GM21360 (cell line): Measurements from ENCODE around the gene MLXIPL.
"Not testable (repeated sequence)": the region's sequence is repeated elsewhere in the genome, so short reads cannot be mapped to it uniquely, and the experiment has no call there.

Experiments used
- ATAC-seq: cut with Tn5 transposase; IDR thresholded peaks from one replicate; pipeline ENCODE4 v1.9.1; 2021; ENCODE audit warnings: mild to moderate bottlenecking, moderate library complexity; ENCODE audit not compliant: unreplicated experiment

Gene MLXIPL

GRCh38 chr7:73623798-73624668 is at the start of gene MLXIPL:
Gene MLXIPL, minus strand, starts transcription at chr7:73624522. Its CDS starts 30 bp downstream, at chr7:73624492.
- no peak for ATAC-seq

DNA sequence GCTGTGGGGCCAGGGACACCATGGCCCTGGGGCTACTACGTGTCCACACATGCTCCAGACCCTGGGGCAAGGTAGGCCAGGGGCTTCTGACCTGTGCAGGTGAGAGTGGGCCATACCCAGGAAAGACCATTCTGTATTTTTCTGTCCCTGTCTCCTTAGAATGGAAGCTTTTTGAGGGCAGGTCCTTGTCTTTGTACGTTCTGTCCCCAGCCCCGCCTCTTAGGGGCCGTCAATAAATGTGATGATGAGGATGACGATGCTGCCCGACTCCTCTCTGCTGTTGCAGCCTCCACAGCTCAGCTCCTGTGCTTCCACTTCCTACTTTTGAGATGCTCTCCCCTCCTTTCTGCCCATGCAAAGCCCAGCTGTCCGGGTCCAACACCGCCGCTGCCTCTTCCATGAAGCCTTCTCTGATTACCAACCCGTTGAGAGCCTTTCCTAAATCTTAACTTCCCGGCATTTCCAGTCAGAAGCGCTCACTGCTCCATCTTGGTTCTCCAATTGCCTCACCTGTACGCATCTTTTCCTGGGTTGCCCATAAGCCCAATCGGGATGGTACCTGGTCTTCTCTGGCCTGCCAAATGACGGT is 47.6 kb upstream of the MLXIPL start:
- no peak for ATAC-seq

GRCh38 chr7:73671322-73671661 is 47.0 kb upstream of the MLXIPL start:
- ATAC-seq, result no peak

DNA sequence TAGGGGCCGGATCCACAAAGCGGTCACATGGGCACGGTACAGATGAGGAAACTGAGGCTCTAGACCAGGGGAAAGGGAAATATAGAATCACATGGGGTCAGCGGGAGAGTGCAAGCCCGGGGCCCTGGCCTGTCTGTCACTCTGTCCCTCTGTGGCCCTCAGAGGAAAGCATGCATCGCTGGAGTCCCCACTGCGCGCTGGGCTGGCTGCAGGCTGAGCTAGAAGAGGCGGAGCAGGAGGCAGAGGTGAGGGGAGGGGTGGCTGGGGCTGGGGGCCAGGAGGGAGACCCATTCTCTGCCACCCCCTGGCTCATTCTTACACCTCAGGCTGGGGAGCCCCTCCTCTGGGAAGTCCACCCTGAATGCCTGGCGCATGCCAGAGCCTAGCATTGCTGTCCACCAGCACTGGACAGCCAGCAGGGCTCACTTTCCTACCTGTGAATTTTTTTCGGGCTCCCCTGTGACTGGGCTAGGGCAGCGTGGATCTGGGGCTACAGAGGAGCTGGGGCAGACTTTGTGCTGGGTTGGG is 45.6 kb upstream of the MLXIPL start:
- no peak for ATAC-seq

DNA sequence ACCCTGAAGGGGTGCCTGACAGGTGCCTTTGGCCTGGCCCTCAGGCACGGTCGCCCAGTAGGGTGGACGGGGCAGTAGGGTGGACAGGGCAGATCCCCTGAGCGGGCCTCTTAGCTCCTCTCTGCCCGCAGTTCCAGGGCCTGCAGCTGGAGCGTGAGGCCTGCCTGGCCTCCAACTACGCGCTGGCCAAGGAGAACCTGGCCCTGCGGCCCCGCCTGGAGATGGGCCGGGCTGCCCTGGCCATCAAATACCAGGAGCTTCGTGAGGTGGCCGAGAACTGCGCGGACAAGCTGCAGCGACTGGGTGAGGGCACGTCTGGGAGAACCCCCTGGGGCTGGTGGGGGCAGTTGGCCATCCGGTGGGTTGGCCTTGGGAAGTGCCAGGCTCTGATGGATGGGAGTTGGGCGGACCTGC is 45.0 kb upstream of the MLXIPL start:
- ATAC-seq, result no peak

- no peak for ATAC-seq
Measured at GRCh38 chr7:73668886-73669230, 44.5 kb upstream of the MLXIPL start.

GRCh38 chr7:73668103-73668885 is 44.0 kb upstream of the MLXIPL start:
- ATAC-seq, result peak; percentile 6

DNA sequence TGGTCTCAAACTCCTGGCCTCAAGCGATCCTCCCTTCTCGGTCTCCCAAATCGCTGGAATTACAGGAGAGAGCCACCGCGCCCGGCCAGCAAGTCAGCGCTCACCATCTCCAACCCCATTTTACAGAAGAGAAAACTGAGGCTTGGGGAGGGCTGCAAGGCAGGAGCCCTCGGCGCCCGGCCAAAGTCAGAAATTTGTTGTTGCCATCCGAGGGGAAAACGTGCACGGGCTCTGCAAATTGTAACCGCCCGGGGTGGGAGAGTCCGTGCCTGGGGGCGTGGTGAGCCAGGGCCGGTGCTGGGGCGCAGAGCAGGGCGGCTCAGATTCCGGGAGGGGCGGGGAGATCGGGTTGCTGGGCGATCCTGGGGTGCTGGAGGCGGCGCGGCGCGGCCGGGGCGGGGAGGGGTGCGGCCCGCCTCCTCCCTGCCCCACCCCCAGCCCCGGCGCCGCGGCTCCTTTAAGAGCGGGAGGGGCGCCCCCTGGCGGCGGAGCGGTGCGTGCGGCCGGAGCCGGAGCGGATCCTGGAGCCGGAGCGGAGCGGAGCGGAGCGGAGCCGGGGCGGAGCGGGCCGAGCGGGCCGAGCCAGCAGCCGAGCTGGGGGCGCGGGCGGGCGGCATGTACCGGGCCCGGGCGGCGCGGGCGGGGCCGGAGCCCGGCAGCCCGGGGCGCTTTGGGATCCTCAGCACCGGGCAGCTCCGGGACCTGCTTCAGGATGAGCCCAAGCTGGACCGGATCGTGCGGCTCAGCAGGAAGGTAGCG is 43.2 kb upstream of the MLXIPL start, which contains the start of gene VPS37D:
Gene VPS37D, plus strand, starts transcription at position 488 of the 759 bp plus-strand sequence. Its CDS starts 128 bp downstream, at position 616.
- peak; percentile 92 for ATAC-seq

DNA sequence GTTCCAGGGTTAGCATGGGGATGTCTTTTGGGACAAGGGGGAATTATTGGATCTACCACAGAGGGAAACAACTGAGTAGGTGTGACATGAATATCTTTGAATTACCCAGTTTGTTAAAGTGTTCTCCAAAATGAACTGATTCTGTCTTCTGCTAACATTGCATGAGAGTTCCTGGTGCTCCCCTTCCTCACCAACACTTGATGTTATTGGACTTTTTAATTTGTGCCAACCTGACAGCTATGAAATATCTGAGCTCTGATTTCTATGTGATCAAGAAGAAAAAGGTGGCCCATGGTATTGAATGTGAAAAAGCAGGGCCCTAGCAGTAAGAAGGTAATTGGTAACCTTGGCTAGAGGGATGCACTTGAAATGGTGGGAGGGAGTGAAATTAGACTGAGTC is 38.7 kb upstream of the MLXIPL start:
- no peak for ATAC-seq

DNA sequence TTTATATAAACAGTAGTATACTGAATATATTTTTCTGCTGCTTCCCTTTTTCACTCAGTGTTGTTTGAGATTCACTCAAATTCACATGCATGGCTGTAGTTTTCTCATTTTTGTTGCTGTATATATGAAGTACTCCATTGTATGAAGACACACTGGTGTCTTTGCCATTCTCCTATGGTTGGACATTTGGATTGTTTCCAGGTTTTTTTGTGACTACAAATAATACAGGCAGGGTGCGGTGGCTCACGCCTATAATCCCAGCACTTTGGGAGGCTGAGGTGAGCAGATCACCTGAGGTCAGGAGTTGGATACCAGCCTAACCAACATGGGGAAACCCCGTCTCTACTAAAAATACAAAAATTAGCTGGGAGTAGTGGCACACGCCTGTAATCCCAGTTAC is 36.3 kb upstream of the MLXIPL start:
- not testable (repeated sequence) for ATAC-seq

DNA sequence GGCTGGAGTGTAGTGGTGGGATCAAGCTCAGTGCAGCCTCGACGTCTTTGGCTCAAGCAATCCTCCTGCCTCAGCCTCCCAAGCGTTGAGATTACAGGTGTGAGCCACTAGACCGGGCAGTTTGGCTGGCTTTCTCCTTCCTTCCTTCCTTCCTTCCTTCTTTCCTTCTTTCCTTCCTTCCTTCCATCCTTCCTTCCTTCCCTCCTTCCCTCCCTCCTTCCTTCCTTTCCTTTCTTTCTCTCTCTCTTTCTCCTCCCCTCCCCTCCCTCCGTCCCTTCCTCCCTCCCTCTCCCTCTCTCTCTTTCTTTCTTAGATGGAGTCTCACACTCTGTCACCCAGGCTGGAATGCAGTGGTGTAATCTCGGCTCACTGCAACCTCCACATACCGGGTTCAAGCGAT is 35.7 kb upstream of the MLXIPL start:
- no peak for ATAC-seq

DNA sequence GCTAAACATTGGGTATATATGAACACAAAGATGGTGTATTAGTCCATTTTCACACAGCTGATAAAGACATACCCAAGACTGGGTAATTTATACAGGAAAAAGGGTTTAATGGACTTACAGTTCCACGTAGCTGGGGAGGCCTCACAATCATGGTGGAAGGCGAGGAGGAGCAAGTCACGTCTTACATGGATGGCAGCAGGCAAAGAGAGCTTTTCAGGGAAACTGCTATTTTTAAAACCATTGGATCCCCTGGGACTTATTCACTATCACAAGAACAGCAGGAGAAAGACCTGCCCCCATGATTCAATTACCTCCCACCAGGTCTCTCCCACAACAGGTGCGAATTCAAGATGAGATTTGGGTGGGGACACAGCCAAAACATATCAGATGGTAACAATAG is 31.0 kb upstream of the MLXIPL start:
- ATAC-seq, result not testable (repeated sequence)

DNA sequence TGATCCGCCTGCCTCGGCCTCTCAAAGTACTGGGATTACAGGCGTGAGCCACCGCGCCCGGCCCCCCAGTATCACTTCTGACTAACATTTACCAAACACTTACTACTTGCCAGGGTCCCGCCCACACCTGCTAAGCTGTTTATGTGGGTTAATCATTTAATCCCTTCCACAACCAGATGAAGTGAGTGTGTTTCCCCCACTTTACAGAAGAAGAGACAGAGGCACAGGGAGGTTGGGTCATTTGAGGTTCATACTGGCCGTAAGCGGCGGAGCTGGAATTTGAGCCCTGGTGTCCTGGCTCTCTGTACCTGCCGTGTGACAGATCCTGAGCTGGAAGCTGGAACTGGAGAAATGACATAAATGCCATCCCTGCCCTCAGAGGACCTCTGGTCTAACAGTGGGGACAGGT is 28.2 kb upstream of the MLXIPL start:
- no peak for ATAC-seq

GRCh38 chr7:73650524-73650923 is 26.2 kb upstream of the MLXIPL start:
- no peak for ATAC-seq

- no peak for ATAC-seq
Measured at GRCh38 chr7:73649576-73649975, 25.3 kb upstream of the MLXIPL start.

GRCh38 chr7:73648593-73649332 is 24.4 kb upstream of the MLXIPL start:
- ATAC-seq, result no peak

GRCh38 chr7:73647725-73648592 is 23.6 kb upstream of the MLXIPL start:
- no peak for ATAC-seq

GRCh38 chr7:73646785-73647724 is 22.7 kb upstream of the MLXIPL start:
- ATAC-seq, result no peak
